Measurements from ENCODE around the gene COG1.

GRCh38 chr17:73203135-73203787, 10.4 kb downstream of the COG1 start:
- TF ChIP-seq CTCF (conservative IDR thresholded peaks at IDR 0.05 in 1 of 2, IDR thresholded peaks at IDR 0.05 in 1 of 2; ENCODE audit: extremely low read depth in 1 of 2, insufficient read depth in 1 of 2, low read depth in 1 of 2, low read length in 2 of 2): no peak
- no peak for TF ChIP-seq EZH2 (IDR thresholded peaks at IDR 0.05; ENCODE audit: borderline replicate concordance, low read length)
